GM23338 (cell line): ENCODE data around the gene ETV6. TPM values are rescaled to one million over a fixed set of nuclear protein-coding genes. Genes with fewer than 3 reads are reported as not detected.

Experiments
- ATAC-seq: fragments of 200-7000 bp; cut with Tn5 transposase; 3 replicates; pipeline ENCODE4 v1.9.1; 2020
- DNase-seq: peaks from one replicate; pipeline ENCODE4 v3.0.0-alpha.2; 2015; ENCODE audit warnings: low spot score
- H2AFZ ChIP-seq: fragments of 200-600 bp; sonication (generic); 2 replicates; pipeline ENCODE4 v1.8.0; 2016; ENCODE audit warnings: antibody characterized with exemption, mild to moderate bottlenecking, moderate library complexity
- H3F3A ChIP-seq: fragments of 200-600 bp; sonication (generic); replicated peaks from 2 replicates; pipeline ENCODE4 v1.8.0; 2017; ENCODE audit warnings: antibody characterized with exemption, mixed run types, low read depth
- H3K27ac ChIP-seq: fragments of 200-600 bp; sonication (generic); 2 replicates; pipeline ENCODE4 v1.6.1; 2016; ENCODE audit warnings: low read depth
- H3K27me3 ChIP-seq: fragments of 200-600 bp; sonication (generic); 2 replicates; pipeline ENCODE4 v1.8.0; 2016; ENCODE audit warnings: mild to moderate bottlenecking, mixed run types, moderate library complexity; ENCODE audit not compliant: insufficient read depth
- H3K36me3 ChIP-seq: fragments of 200-600 bp; sonication (generic); 2 replicates; pipeline ENCODE4 v1.8.0; 2016; ENCODE audit warnings: mild to moderate bottlenecking; ENCODE audit not compliant: insufficient read depth
- H3K4me1 ChIP-seq: fragments of 200-600 bp; sonication (generic); 2 replicates; pipeline ENCODE4 v1.8.0; 2016; ENCODE audit warnings: mild to moderate bottlenecking, moderate library complexity; ENCODE audit not compliant: insufficient read depth
- H3K4me2 ChIP-seq: fragments of 200-600 bp; sonication (generic); 2 replicates; pipeline ENCODE4 v1.7.1; 2017; ENCODE audit warnings: mixed run types
- H3K4me3 ChIP-seq: fragments of 200-600 bp; sonication (generic); 2 replicates; pipeline ENCODE4 v1.6.1; 2016; ENCODE audit warnings: mixed run types
- H3K79me2 ChIP-seq: fragments of 200-600 bp; sonication (generic); replicated peaks from 2 replicates; pipeline ENCODE4 v1.8.0; 2017; ENCODE audit warnings: mild to moderate bottlenecking; ENCODE audit not compliant: insufficient read depth
- H3K9me2 ChIP-seq: fragments of 200-600 bp; sonication (generic); 2 replicates; pipeline ENCODE4 v1.8.0; 2017; ENCODE audit not compliant: insufficient read depth
- H4K20me1 ChIP-seq: fragments of 200-600 bp; sonication (generic); replicated peaks from 2 replicates; pipeline ENCODE4 v1.8.0; 2017; ENCODE audit warnings: mild to moderate bottlenecking; ENCODE audit not compliant: insufficient read depth
- H3K27ac Mint-ChIP-seq: 2 replicates; pipeline ENCODE4 v1.8.0; 2020; ENCODE audit warnings: inconsistent platforms, mild to moderate bottlenecking, moderate library complexity, mixed read lengths
- H3K27me3 Mint-ChIP-seq: 3 replicates; pipeline ENCODE4 v1.8.0; 2022; ENCODE audit warnings: low read depth, mild to moderate bottlenecking, moderate library complexity, mixed read lengths, inconsistent platforms; ENCODE audit not compliant: insufficient read depth, poor library complexity
- H3K36me3 Mint-ChIP-seq: 3 replicates; pipeline ENCODE4 v1.8.0; 2021; ENCODE audit warnings: low read depth, mild to moderate bottlenecking, inconsistent platforms, moderate library complexity, mixed read lengths
- H3K4me1 Mint-ChIP-seq: 3 replicates; pipeline ENCODE4 v1.8.0; 2020; ENCODE audit warnings: mild to moderate bottlenecking, inconsistent platforms, mixed read lengths
- H3K4me3 Mint-ChIP-seq: 3 replicates; pipeline ENCODE4 v1.8.0; 2021; ENCODE audit warnings: moderate library complexity, mild to moderate bottlenecking, inconsistent platforms, mixed read lengths
- H3K9me3 Mint-ChIP-seq: 3 replicates; pipeline ENCODE4 v1.8.0; 2020; ENCODE audit warnings: moderate library complexity, mild to moderate bottlenecking, inconsistent platforms, mixed read lengths
- CREB1 ChIP-seq: fragments of 250-450 bp; sonication (Bioruptor Pico); IDR thresholded peaks from 2 replicates; pipeline ENCODE4 v1.5.0; 2020; ENCODE audit warnings: low read depth, mild to moderate bottlenecking, moderate library complexity
- EZH2 ChIP-seq: fragments of 200-600 bp; sonication (generic); IDR thresholded peaks from one replicate; pipeline ENCODE4 v1.8.0; 2017; ENCODE audit warnings: antibody characterized with exemption, mild to moderate bottlenecking, low read depth; ENCODE audit not compliant: unreplicated experiment
- EZH2phosphoT487 ChIP-seq: fragments of 200-600 bp; sonication (generic); IDR thresholded peaks from one replicate; pipeline ENCODE4 v1.8.1; 2018; ENCODE audit warnings: antibody characterized with exemption; ENCODE audit not compliant: unreplicated experiment
- JUNB ChIP-seq: IDR thresholded peaks from one replicate; pipeline ENCODE4 v1.6.1; 2016; ENCODE audit warnings: antibody characterized with exemption; ENCODE audit not compliant: unreplicated experiment
- NANOG ChIP-seq: IDR thresholded peaks from 2 replicates; pipeline ENCODE4 v1.6.1; 2016; ENCODE audit warnings: antibody characterized with exemption, borderline replicate concordance
- POLR2AphosphoS5 ChIP-seq: IDR thresholded peaks from 2 replicates; pipeline ENCODE4 v1.6.1; 2016; ENCODE audit warnings: antibody characterized with exemption, low read depth
- ZNF114 ChIP-seq: fragments of 250-450 bp; sonication (Bioruptor Pico); IDR thresholded peaks from 2 replicates; pipeline ENCODE4 v1.5.0; 2020; ENCODE audit warnings: mild to moderate bottlenecking, moderate library complexity
- ZNF331 ChIP-seq: fragments of 250-450 bp; sonication (Bioruptor Pico); IDR thresholded peaks from 2 replicates; pipeline ENCODE4 v1.5.0; 2020; ENCODE audit warnings: low read depth, mild to moderate bottlenecking, moderate library complexity
- polyA plus RNA-seq: library from polyadenylated mRNA; unstranded; fragments of >200 nt; fragmentation: Nextera tagmentation; extraction: Ambion mirVana; gene quantifications from 2 replicates; pipeline ENCODE4 v1.2.1, GENCODE V29; 2016
- total RNA-seq: library from RNA; depleted of rRNA; stranded (reverse); fragments of >200 nt; shearing (Covaris generic); gene quantifications from 2 replicates; pipeline ENCODE4 v1.2.3, GENCODE V29; 2014
- TF ChIP-seq, protein P1 (sequence below): fragments of 250-450 bp; sonication (Bioruptor Pico); IDR thresholded peaks from 2 replicates; pipeline ENCODE4 v1.5.0; 2020; ENCODE audit warnings: mild to moderate bottlenecking, moderate library complexity
- TF ChIP-seq, protein P2 (sequence below): IDR thresholded peaks from 2 replicates; pipeline ENCODE4 v1.6.1; 2016; ENCODE audit warnings: antibody characterized with exemption
- TF ChIP-seq, protein P3 (sequence below), 2 experiments: fragments of 200-600 bp in 1 of 2; sonication (generic) in 1 of 2; conservative IDR thresholded peaks; 2 replicates each; pipeline versions ENCODE4 v1.5.1 to v1.6.1; 2016 to 2017; ENCODE audit warnings: antibody characterized with exemption in 2 of 2, low read depth in 2 of 2, mild to moderate bottlenecking in 2 of 2, moderate library complexity in 1 of 2

Gene ETV6
- total and polyA plus RNA-seq, 2 experiments from 2014 or later = 7.5 to 15.1 TPM

DNA sequence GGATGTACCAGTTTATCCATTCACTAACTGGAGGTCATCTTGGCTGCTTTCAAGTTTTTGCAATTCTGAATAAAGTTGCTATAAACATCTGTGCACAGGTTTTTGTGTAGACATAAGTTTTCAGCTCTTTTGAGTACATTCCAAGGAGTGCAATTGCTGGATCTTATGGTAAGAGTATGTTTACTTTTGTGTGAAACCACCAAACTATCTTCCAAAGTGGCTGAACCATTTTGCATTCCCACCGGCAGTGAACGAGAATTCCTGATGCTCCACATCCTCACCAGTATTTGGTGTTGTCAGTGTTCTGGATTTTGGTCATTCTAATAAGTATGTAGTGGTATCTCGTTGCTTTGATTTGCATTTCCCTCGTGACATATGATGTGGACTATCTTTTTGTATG lies 270.8 kb downstream of the ETV6 start:
- Histone ChIP-seq H3K4me1 (no peaks in the 10 kb centered on the region), H3K27me3 (no peaks in the 10 kb centered on the region)
- H3K4me1 Mint-ChIP-seq = no peaks in the 10 kb centered on the region

More for the DNA sequence above, 270.8 kb downstream of the ETV6 start:
- Histone ChIP-seq H3K27ac (no peak overlapping the region), H3F3A (no peaks in the 10 kb centered on the region), H3K36me3 (no peaks in the 10 kb centered on the region), H2AFZ (peak overlapping the region; percentile 28; the same call in 1 of the 2 replicates), H3K9me2 (peaks cover 5% of the 10 kb centered on the region; the same call in 1 of the 2 replicates), H3K4me3 (no peak overlapping the region), H3K4me2 (no peak overlapping the region), H3K79me2 (no peaks in the 10 kb centered on the region), H4K20me1 (no peaks in the 10 kb centered on the region)
- ATAC-seq (no peak), DNase-seq (no peak)
- TF ChIP-seq EZH2phosphoT487 (no peak), ZNF114 (no peak), EZH2 (no peak), CREB1 (CRISPR knock-in tag) (no peak), JUNB (no peak), POLR2AphosphoS5 (no peak), ZNF331 (CRISPR knock-in tag) (no peak), NANOG (no peak)
- TF ChIP-seq, protein P1, sequence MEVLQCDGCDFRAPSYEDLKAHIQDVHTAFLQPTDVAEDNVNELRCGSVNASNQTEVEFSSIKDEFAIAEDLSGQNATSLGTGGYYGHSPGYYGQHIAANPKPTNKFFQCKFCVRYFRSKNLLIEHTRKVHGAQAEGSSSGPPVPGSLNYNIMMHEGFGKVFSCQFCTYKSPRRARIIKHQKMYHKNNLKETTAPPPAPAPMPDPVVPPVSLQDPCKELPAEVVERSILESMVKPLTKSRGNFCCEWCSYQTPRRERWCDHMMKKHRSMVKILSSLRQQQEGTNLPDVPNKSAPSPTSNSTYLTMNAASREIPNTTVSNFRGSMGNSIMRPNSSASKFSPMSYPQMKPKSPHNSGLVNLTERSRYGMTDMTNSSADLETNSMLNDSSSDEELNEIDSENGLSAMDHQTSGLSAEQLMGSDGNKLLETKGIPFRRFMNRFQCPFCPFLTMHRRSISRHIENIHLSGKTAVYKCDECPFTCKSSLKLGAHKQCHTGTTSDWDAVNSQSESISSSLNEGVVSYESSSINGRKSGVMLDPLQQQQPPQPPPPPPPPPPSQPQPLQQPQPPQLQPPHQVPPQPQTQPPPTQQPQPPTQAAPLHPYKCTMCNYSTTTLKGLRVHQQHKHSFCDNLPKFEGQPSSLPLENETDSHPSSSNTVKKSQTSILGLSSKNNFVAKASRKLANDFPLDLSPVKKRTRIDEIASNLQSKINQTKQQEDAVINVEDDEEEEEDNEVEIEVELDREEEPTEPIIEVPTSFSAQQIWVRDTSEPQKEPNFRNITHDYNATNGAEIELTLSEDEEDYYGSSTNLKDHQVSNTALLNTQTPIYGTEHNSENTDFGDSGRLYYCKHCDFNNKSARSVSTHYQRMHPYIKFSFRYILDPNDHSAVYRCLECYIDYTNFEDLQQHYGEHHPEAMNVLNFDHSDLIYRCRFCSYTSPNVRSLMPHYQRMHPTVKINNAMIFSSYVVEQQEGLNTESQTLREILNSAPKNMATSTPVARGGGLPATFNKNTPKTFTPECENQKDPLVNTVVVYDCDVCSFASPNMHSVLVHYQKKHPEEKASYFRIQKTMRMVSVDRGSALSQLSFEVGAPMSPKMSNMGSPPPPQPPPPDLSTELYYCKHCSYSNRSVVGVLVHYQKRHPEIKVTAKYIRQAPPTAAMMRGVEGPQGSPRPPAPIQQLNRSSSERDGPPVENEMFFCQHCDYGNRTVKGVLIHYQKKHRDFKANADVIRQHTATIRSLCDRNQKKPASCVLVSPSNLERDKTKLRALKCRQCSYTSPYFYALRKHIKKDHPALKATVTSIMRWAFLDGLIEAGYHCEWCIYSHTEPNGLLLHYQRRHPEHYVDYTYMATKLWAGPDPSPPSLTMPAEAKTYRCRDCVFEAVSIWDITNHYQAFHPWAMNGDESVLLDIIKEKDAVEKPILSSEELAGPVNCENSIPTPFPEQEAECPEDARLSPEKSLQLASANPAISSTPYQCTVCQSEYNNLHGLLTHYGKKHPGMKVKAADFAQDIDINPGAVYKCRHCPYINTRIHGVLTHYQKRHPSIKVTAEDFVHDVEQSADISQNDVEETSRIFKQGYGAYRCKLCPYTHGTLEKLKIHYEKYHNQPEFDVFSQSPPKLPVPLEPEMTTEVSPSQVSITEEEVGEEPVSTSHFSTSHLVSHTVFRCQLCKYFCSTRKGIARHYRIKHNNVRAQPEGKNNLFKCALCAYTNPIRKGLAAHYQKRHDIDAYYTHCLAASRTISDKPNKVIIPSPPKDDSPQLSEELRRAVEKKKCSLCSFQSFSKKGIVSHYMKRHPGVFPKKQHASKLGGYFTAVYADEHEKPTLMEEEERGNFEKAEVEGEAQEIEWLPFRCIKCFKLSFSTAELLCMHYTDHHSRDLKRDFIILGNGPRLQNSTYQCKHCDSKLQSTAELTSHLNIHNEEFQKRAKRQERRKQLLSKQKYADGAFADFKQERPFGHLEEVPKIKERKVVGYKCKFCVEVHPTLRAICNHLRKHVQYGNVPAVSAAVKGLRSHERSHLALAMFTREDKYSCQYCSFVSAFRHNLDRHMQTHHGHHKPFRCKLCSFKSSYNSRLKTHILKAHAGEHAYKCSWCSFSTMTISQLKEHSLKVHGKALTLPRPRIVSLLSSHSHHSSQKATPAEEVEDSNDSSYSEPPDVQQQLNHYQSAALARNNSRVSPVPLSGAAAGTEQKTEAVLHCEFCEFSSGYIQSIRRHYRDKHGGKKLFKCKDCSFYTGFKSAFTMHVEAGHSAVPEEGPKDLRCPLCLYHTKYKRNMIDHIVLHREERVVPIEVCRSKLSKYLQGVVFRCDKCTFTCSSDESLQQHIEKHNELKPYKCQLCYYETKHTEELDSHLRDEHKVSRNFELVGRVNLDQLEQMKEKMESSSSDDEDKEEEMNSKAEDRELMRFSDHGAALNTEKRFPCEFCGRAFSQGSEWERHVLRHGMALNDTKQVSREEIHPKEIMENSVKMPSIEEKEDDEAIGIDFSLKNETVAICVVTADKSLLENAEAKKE = no peak
- TF ChIP-seq, protein P2, sequence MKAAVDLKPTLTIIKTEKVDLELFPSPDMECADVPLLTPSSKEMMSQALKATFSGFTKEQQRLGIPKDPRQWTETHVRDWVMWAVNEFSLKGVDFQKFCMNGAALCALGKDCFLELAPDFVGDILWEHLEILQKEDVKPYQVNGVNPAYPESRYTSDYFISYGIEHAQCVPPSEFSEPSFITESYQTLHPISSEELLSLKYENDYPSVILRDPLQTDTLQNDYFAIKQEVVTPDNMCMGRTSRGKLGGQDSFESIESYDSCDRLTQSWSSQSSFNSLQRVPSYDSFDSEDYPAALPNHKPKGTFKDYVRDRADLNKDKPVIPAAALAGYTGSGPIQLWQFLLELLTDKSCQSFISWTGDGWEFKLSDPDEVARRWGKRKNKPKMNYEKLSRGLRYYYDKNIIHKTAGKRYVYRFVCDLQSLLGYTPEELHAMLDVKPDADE = no peak
- TF ChIP-seq, protein P3, sequence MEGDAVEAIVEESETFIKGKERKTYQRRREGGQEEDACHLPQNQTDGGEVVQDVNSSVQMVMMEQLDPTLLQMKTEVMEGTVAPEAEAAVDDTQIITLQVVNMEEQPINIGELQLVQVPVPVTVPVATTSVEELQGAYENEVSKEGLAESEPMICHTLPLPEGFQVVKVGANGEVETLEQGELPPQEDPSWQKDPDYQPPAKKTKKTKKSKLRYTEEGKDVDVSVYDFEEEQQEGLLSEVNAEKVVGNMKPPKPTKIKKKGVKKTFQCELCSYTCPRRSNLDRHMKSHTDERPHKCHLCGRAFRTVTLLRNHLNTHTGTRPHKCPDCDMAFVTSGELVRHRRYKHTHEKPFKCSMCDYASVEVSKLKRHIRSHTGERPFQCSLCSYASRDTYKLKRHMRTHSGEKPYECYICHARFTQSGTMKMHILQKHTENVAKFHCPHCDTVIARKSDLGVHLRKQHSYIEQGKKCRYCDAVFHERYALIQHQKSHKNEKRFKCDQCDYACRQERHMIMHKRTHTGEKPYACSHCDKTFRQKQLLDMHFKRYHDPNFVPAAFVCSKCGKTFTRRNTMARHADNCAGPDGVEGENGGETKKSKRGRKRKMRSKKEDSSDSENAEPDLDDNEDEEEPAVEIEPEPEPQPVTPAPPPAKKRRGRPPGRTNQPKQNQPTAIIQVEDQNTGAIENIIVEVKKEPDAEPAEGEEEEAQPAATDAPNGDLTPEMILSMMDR (conservative IDR thresholded peaks at IDR 0.05; ENCODE audit: low read depth in 2 of 2) = no peak
- Mint-ChIP-seq H3K36me3 (no peaks in the 10 kb centered on the region), H3K4me3 (no peak overlapping the region), H3K9me3 (no peaks in the 10 kb centered on the region), H3K27me3 (peaks cover 3% of the 10 kb centered on the region), H3K27ac (no peak overlapping the region)
